Measurements from ENCODE around the gene ZNF117. TPM values are rescaled to one million over a fixed set of nuclear protein-coding genes. Genes with fewer than 3 reads are reported as not detected.

ZNF117 gene
- total and polyA plus RNA-seq, 2 donors (not counting 1 experiment from before 2014, with no cell fraction given): 2.8 to 6.3 TPM

DNA sequence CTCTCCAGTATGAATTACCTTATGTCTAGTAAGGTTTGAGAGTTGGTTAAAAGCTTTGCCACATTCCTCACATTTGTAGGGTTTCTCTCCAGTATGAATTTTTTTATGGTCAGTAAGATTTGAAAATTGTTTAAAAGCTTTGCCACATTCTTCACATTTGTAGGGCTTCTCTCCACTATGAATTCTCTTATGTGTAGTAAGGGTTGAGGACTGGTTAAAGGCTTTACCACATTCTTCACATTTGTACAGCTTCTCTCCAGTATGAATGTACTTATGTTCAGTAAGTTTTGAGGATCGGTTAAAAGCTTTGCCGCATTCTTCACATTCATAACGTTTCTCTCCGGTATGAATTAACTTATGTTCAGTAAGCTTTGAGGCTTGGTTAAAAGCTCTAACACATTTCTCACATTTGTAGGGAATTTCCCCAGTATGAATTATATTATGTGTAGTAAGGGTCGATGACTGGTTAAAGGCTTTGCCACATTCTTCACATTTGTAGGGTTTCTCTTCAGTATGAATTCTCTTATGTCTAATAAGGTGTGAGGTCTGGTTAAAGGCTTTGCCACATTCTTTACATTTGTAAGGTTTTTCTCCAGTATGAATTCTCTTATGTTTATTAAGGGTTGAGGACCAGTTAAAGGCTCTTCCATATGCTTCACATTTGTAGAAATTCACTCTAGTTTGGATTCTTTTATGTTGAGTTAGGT lies 12.2 kb downstream of the ZNF117 start:
- H3K27ac ChIP-seq (ENCODE audit: insufficient read depth, low read length): no peak overlapping the region
- no peak overlapping the region for H3K9ac ChIP-seq (ENCODE audit: insufficient read depth, low read length)
- no peaks in the 10 kb centered on the region for H3K79me2 ChIP-seq (ENCODE audit: control insufficient read depth, insufficient read depth, low read length)
- no peak for TF ChIP-seq EZH2 (IDR thresholded peaks at IDR 0.05; ENCODE audit: low read length, missing control alignments)
- TF ChIP-seq, protein P1, sequence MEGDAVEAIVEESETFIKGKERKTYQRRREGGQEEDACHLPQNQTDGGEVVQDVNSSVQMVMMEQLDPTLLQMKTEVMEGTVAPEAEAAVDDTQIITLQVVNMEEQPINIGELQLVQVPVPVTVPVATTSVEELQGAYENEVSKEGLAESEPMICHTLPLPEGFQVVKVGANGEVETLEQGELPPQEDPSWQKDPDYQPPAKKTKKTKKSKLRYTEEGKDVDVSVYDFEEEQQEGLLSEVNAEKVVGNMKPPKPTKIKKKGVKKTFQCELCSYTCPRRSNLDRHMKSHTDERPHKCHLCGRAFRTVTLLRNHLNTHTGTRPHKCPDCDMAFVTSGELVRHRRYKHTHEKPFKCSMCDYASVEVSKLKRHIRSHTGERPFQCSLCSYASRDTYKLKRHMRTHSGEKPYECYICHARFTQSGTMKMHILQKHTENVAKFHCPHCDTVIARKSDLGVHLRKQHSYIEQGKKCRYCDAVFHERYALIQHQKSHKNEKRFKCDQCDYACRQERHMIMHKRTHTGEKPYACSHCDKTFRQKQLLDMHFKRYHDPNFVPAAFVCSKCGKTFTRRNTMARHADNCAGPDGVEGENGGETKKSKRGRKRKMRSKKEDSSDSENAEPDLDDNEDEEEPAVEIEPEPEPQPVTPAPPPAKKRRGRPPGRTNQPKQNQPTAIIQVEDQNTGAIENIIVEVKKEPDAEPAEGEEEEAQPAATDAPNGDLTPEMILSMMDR (conservative IDR thresholded peaks at IDR 0.05 in 1 of 2, IDR thresholded peaks at IDR 0.05 in 1 of 2; ENCODE audit: low read depth in 1 of 2, low read length in 2 of 2): no peak
- H3K36me3 ChIP-seq (ENCODE audit: control insufficient read depth, insufficient read depth, low read length): no peaks in the 10 kb centered on the region
- DNase-seq (ENCODE audit: low read depth in 2 of 2): no peak
- H3K4me3 ChIP-seq (replicated peaks in 1 of 4; ENCODE audit: control extremely low read depth in 1 of 4, insufficient read depth in 1 of 4, low read depth in 3 of 4, low read length in 4 of 4): no peak overlapping the region
- H3K4me2 ChIP-seq (ENCODE audit: extremely low read depth, insufficient read depth, low read length): no peak overlapping the region
- H2AFZ ChIP-seq (ENCODE audit: low read length): no peak overlapping the region
- no peaks in the 10 kb centered on the region for H3K4me1 ChIP-seq (ENCODE audit: control insufficient read depth, extremely low read depth, insufficient read depth, low read length)
- H3K27me3 ChIP-seq (ENCODE audit: control insufficient read depth, insufficient read depth, low read length): no peaks in the 10 kb centered on the region
- H3K9me3 ChIP-seq (ENCODE audit: control insufficient read depth, insufficient read depth, low read depth, low read length): no peaks in the 10 kb centered on the region
- no peaks in the 10 kb centered on the region for H4K20me1 ChIP-seq (ENCODE audit: control insufficient read depth, extremely low read depth, insufficient read depth, low read length)

DNA sequence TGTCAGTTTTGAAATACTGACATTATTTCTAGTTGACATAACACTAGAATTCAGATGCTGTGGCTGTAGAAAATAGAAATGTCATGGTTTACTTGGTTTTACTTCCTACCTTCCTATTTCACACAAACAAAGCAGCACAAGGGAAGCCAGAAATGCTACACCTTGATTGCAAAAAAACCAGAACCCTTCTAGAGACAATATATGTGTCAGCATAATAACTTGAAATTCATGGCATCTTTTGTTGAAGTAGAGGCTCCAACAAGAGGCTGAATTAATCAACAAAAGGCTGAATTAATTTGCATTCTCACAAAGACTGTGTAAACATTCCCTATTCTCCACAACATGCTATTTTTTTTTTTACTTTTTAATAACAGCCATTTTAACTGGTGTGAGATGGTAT lies 25.2 kb downstream of the ZNF117 start:
- DNase-seq (ENCODE audit: low read depth in 2 of 2): no peak
- TF ChIP-seq EZH2 (IDR thresholded peaks at IDR 0.05; ENCODE audit: low read length, missing control alignments): no peak
- TF ChIP-seq, protein P1 (conservative IDR thresholded peaks at IDR 0.05 in 1 of 2, IDR thresholded peaks at IDR 0.05 in 1 of 2; ENCODE audit: low read depth in 1 of 2, low read length in 2 of 2): no peak

GRCh38 chr7:64959072-64959747 lies 31.6 kb downstream of the ZNF117 start:
- Histone ChIP-seq H3K4me3 (replicated peaks in 1 of 4; ENCODE audit: control extremely low read depth in 1 of 4, insufficient read depth in 1 of 4, low read depth in 3 of 4, low read length in 4 of 4) (no peak overlapping the region), H3K4me2 (ENCODE audit: extremely low read depth, insufficient read depth, low read length) (no peak overlapping the region), H3K79me2 (ENCODE audit: control insufficient read depth, insufficient read depth, low read length) (no peaks in the 10 kb centered on the region), H4K20me1 (ENCODE audit: control insufficient read depth, extremely low read depth, insufficient read depth, low read length) (no peaks in the 10 kb centered on the region), H3K27ac (ENCODE audit: insufficient read depth, low read length) (no peak overlapping the region), H3K27me3 (ENCODE audit: control insufficient read depth, insufficient read depth, low read length) (no peaks in the 10 kb centered on the region), H3K9ac (ENCODE audit: insufficient read depth, low read length) (no peak overlapping the region), H3K9me3 (ENCODE audit: control insufficient read depth, insufficient read depth, low read depth, low read length) (no peaks in the 10 kb centered on the region), H3K4me1 (ENCODE audit: control insufficient read depth, extremely low read depth, insufficient read depth, low read length) (no peaks in the 10 kb centered on the region), H3K36me3 (ENCODE audit: control insufficient read depth, insufficient read depth, low read length) (no peaks in the 10 kb centered on the region), H2AFZ (ENCODE audit: low read length) (no peak overlapping the region)
- no peak for DNase-seq (ENCODE audit: low read depth in 2 of 2)
- TF ChIP-seq EZH2 (IDR thresholded peaks at IDR 0.05; ENCODE audit: low read length, missing control alignments): no peak
- TF ChIP-seq, protein P1 (conservative IDR thresholded peaks at IDR 0.05 in 1 of 2, IDR thresholded peaks at IDR 0.05 in 1 of 2; ENCODE audit: low read depth in 1 of 2, low read length in 2 of 2): no peak

More for the DNA sequence above, 25.2 kb downstream of the ZNF117 start:
- Histone ChIP-seq H3K4me3 (replicated peaks in 1 of 4; ENCODE audit: control extremely low read depth in 1 of 4, insufficient read depth in 1 of 4, low read depth in 3 of 4, low read length in 4 of 4) (no peak overlapping the region), H3K79me2 (ENCODE audit: control insufficient read depth, insufficient read depth, low read length) (no peaks in the 10 kb centered on the region), H3K4me1 (ENCODE audit: control insufficient read depth, extremely low read depth, insufficient read depth, low read length) (no peaks in the 10 kb centered on the region), H3K9ac (ENCODE audit: insufficient read depth, low read length) (no peak overlapping the region), H3K27me3 (ENCODE audit: control insufficient read depth, insufficient read depth, low read length) (no peaks in the 10 kb centered on the region), H4K20me1 (ENCODE audit: control insufficient read depth, extremely low read depth, insufficient read depth, low read length) (no peaks in the 10 kb centered on the region), H3K9me3 (ENCODE audit: control insufficient read depth, insufficient read depth, low read depth, low read length) (no peaks in the 10 kb centered on the region), H3K27ac (ENCODE audit: insufficient read depth, low read length) (no peak overlapping the region), H3K4me2 (ENCODE audit: extremely low read depth, insufficient read depth, low read length) (no peak overlapping the region), H2AFZ (ENCODE audit: low read length) (no peak overlapping the region), H3K36me3 (ENCODE audit: control insufficient read depth, insufficient read depth, low read length) (no peaks in the 10 kb centered on the region)
